A549 treated with CpdA at 1 μM for 4 hours (cell line): Measurements from ENCODE around the gene AQP1. TPM values are rescaled to one million over a fixed set of nuclear protein-coding genes. Genes with fewer than 3 reads are reported as not detected.

Source experiments
- total RNA-seq: library from RNA; stranded (reverse); fragments of 200-300 nt; extraction: Qiagen RNA extraction; gene quantifications from 5 replicates; pipeline ENCODE4 v1.2.3, GENCODE V29; 2022; ENCODE audit warnings: low read depth

The AQP1 gene
- total RNA-seq, result 0.36 to 0.70 TPM (median 0.45 TPM) in 5 replicates

GRCh38 chr7:30911561-30911969 lies at the start of gene AQP1:
Gene AQP1, plus strand, starts transcription at chr7:30911853. Its CDS starts 57 bp downstream, at chr7:30911910.

GRCh38 chr7:30963842-30964241 lies 52.2 kb downstream of the AQP1 start, which contains the start of gene GHRHR:
Gene GHRHR, plus strand, starts transcription at chr7:30963953. Its CDS starts 116 bp downstream, at chr7:30964069.

Other genes starting within 250 kb of the AQP1 start
- 0.03 TPM in 1 of 5 replicates, not detected in the others for gene CRHR2, start 229.4 kb upstream of the AQP1 start, total RNA-seq
- not detected in 5 replicates for gene INMT, start 159.7 kb upstream of the AQP1 start, total RNA-seq
- 2.8 to 3.0 TPM (median 3.0 TPM) in 5 replicates for gene MINDY4, start 140.4 kb upstream of the AQP1 start, total RNA-seq
- not detected in 5 replicates for gene GHRHR, start 52.1 kb downstream of the AQP1 start, total RNA-seq
- 0.02 to 0.05 TPM (median 0.04 TPM) in 4 of 5 replicates, not detected in the other for gene ADCYAP1R1, start 140.5 kb downstream of the AQP1 start, total RNA-seq